ENCODE results near the gene RACGAP1. TPM values are rescaled to one million over a fixed set of nuclear protein-coding genes. Genes with fewer than 3 reads are reported as not detected.

The RACGAP1 gene
- polyA plus RNA-seq, 1 of the 3 experiments (the other 2 are of a cell fraction), result 21.5 TPM

GRCh38 chr12:49952391-49953055 is 72.8 kb downstream of the RACGAP1 start:
- no peak overlapping the region for H3K4me2 ChIP-seq
- H3K27ac ChIP-seq (ENCODE audit: low read depth in 2 of 2, low read length in 1 of 2), result no peak overlapping the region
- DNase-seq, result no peak
- H3K79me2 ChIP-seq (ENCODE audit: insufficient read depth), result no peaks in the 10 kb centered on the region
- no peak for TF ChIP-seq RAD21 (IDR thresholded peaks at IDR 0.05; ENCODE audit: low read length)
- TF ChIP-seq NRF1 (IDR thresholded peaks at IDR 0.05; ENCODE audit: low read depth, low read length), result no peak
- no peak for TF ChIP-seq IRF3 (IDR thresholded peaks at IDR 0.05; ENCODE audit: low read depth, low read length)
- peaks cover 0 to 16% of the 10 kb centered on the region in 2 experiments; a peak in 1 of 4 replicates for H3K4me1 ChIP-seq (ENCODE audit: control insufficient read depth in 1 of 2, insufficient read depth in 2 of 2, low read depth in 1 of 2, low read length in 1 of 2)
- H2AFZ ChIP-seq (ENCODE audit: low read depth), result no peak overlapping the region
- no peaks in the 10 kb centered on the region for H3K36me3 ChIP-seq (replicated peaks in 1 of 2; ENCODE audit: control insufficient read depth in 1 of 2, insufficient read depth in 2 of 2, low read length in 1 of 2)
- H3K9ac ChIP-seq, result no peak overlapping the region
- no peak overlapping the region for H3K4me3 ChIP-seq (ENCODE audit: low read depth in 2 of 2, low read length in 1 of 2)
- H4K20me1 ChIP-seq (ENCODE audit: insufficient read depth), result no peaks in the 10 kb centered on the region
- CTCF ChIA-PET, result interaction anchor here (0.7 to 4.5 kb wide), 5 partner anchors 13 to 175 kb away, joined by 3 to 36 read pairs (median 6); no protein-coding TSS in a partner anchor
- POLR2A ChIA-PET, result no interaction called here
- H3K9me2 ChIP-seq, result no peaks in the 10 kb centered on the region
- 100% methylated on average over 1 of the region's 1 CpG for WGBS (ENCODE audit: low lambda C conversion rate)
- no peaks in the 10 kb centered on the region for H3F3A ChIP-seq (replicated peaks; ENCODE audit: insufficient read depth)
- H3K27me3 ChIP-seq (ENCODE audit: insufficient read depth), result no peaks in the 10 kb centered on the region
- no peaks in the 10 kb centered on the region for H3K9me3 ChIP-seq

GRCh38 chr12:49951411-49952240 is 73.7 kb downstream of the RACGAP1 start:
- Histone ChIP-seq H3K9me3 (no peaks in the 10 kb centered on the region), H3K36me3 (replicated peaks in 1 of 2; ENCODE audit: control insufficient read depth in 1 of 2, insufficient read depth in 2 of 2, low read length in 1 of 2) (no peaks in the 10 kb centered on the region), H3K79me2 (ENCODE audit: insufficient read depth) (no peaks in the 10 kb centered on the region), H3K9me2 (no peaks in the 10 kb centered on the region), H3F3A (replicated peaks; ENCODE audit: insufficient read depth) (no peaks in the 10 kb centered on the region), H3K27me3 (ENCODE audit: insufficient read depth) (no peaks in the 10 kb centered on the region), H3K4me3 (ENCODE audit: low read depth in 2 of 2, low read length in 1 of 2) (no peak overlapping the region), H3K27ac (ENCODE audit: low read depth in 2 of 2, low read length in 1 of 2) (no peak overlapping the region), H3K4me1 (ENCODE audit: control insufficient read depth in 1 of 2, insufficient read depth in 2 of 2, low read depth in 1 of 2, low read length in 1 of 2) (peaks cover 0 to 16% of the 10 kb centered on the region in 2 experiments; a peak in 1 of 4 replicates), H3K9ac (no peak overlapping the region), H2AFZ (ENCODE audit: low read depth) (no peak overlapping the region), H3K4me2 (no peak overlapping the region), H4K20me1 (ENCODE audit: insufficient read depth) (no peaks in the 10 kb centered on the region)
- ChIA-PET POLR2A (no interaction called here), CTCF (interaction anchor here (1.5 to 2.8 kb wide), 3 partner anchors 16 to 84 kb away, joined by 4 to 14 read pairs (median 6); no protein-coding TSS in a partner anchor)
- no peak for DNase-seq
- 81% methylated on average over 9 of the region's 14 CpGs for WGBS (ENCODE audit: low lambda C conversion rate)
- TF ChIP-seq USF2 (IDR thresholded peaks at IDR 0.05; ENCODE audit: borderline replicate concordance, low read depth, low read length), result no peak
